Type B pancreatic cell (in vitro differentiated cells): ENCODE measurements around the gene HBP1. TPM values are rescaled to one million over a fixed set of nuclear protein-coding genes. Genes with fewer than 3 reads are reported as not detected.
"Not testable (repeated sequence)": the region's sequence is repeated elsewhere in the genome, so short reads cannot be mapped to it uniquely, and the experiment has no call there.

Source experiments
- DNase-seq: peaks from one replicate; pipeline ENCODE4 v3.0.0; 2021; ENCODE audit warnings: mixed read lengths; ENCODE audit not compliant: unreplicated experiment; ENCODE audit errors: extremely low spot score
- H3K27ac Mint-ChIP-seq: 2 replicates; pipeline ENCODE4 v1.8.0; 2021; ENCODE audit warnings: mild to moderate bottlenecking, mixed read lengths
- H3K27me3 Mint-ChIP-seq: 2 replicates; pipeline ENCODE4 v1.8.0; 2021; ENCODE audit warnings: mixed read lengths
- H3K36me3 Mint-ChIP-seq: 2 replicates; pipeline ENCODE4 v1.8.0; 2021; ENCODE audit warnings: mixed read lengths
- H3K4me1 Mint-ChIP-seq: one replicate; pipeline ENCODE4 v1.8.0; 2021; ENCODE audit warnings: mixed read lengths; ENCODE audit not compliant: unreplicated experiment
- H3K4me3 Mint-ChIP-seq: 2 replicates; pipeline ENCODE4 v1.8.0; 2021; ENCODE audit warnings: mild to moderate bottlenecking, mixed read lengths
- H3K9me3 Mint-ChIP-seq: 2 replicates; pipeline ENCODE4 v1.8.0; 2021; ENCODE audit warnings: mixed read lengths
- CTCF ChIP-seq: fragments of 200-600 bp; sonication (generic); conservative IDR thresholded peaks from 2 replicates; pipeline ENCODE4 v1.5.0; 2021; ENCODE audit warnings: antibody characterized with exemption, mild to moderate bottlenecking
- total RNA-seq: library from RNA; stranded (reverse); gene quantifications from 2 replicates; pipeline ENCODE4 v1.2.1, GENCODE V29; 2021; ENCODE audit warnings: low replicate concordance

Gene HBP1
- total RNA-seq, 1 donor from 2014 or later, result 56.9 TPM

- Mint-ChIP-seq H3K4me1 (peaks cover 7% of the 10 kb centered on the region), H3K27me3 (no peaks in the 10 kb centered on the region), H3K36me3 (no peaks in the 10 kb centered on the region), H3K9me3 (no peaks in the 10 kb centered on the region), H3K27ac (no peak overlapping the region), H3K4me3 (no peak overlapping the region)
- DNase-seq, result no peak
- TF ChIP-seq CTCF, result no peak
These were observed 40.6 kb upstream of the HBP1 start for GRCh38 chr7:107128217-107128616.

- no peak for TF ChIP-seq CTCF
- Mint-ChIP-seq H3K4me1 (peaks cover 7% of the 10 kb centered on the region), H3K36me3 (no peaks in the 10 kb centered on the region), H3K27ac (no peak overlapping the region), H3K27me3 (no peaks in the 10 kb centered on the region), H3K4me3 (no peak overlapping the region), H3K9me3 (no peaks in the 10 kb centered on the region)
- no peak for DNase-seq
These were observed 40.1 kb upstream of the HBP1 start for GRCh38 chr7:107128748-107129147.

GRCh38 chr7:107130487-107131220, 38.1 kb upstream of the HBP1 start:
- no peak for DNase-seq
- peak; percentile 20 for TF ChIP-seq CTCF
- Mint-ChIP-seq H3K27me3 (no peaks in the 10 kb centered on the region), H3K36me3 (no peaks in the 10 kb centered on the region), H3K9me3 (no peaks in the 10 kb centered on the region), H3K4me3 (no peak overlapping the region), H3K27ac (no peak overlapping the region), H3K4me1 (peaks cover 7% of the 10 kb centered on the region)

GRCh38 chr7:107133396-107133795, 35.4 kb upstream of the HBP1 start:
- Mint-ChIP-seq H3K36me3 (no peaks in the 10 kb centered on the region), H3K27me3 (no peaks in the 10 kb centered on the region), H3K4me1 (peaks cover 7% of the 10 kb centered on the region), H3K27ac (no peak overlapping the region), H3K9me3 (no peaks in the 10 kb centered on the region), H3K4me3 (no peak overlapping the region)
- no peak for TF ChIP-seq CTCF
- no peak for DNase-seq

- Mint-ChIP-seq H3K27me3 (no peaks in the 10 kb centered on the region), H3K27ac (no peak overlapping the region), H3K4me3 (no peak overlapping the region), H3K4me1 (no peaks in the 10 kb centered on the region), H3K36me3 (no peaks in the 10 kb centered on the region), H3K9me3 (no peaks in the 10 kb centered on the region)
- TF ChIP-seq CTCF, result no peak
- DNase-seq, result no peak
These were observed 29.9 kb upstream of the HBP1 start for GRCh38 chr7:107138696-107139420.

- not testable (repeated sequence) for H3K9me3 Mint-ChIP-seq, H3K4me3 Mint-ChIP-seq, H3K27ac Mint-ChIP-seq, DNase-seq, H3K4me1 Mint-ChIP-seq, H3K36me3 Mint-ChIP-seq, H3K27me3 Mint-ChIP-seq
These were observed 24.9 kb upstream of the HBP1 start for GRCh38 chr7:107143875-107144274.
